OCI-LY7 (cell line): ENCODE results near the gene SDCCAG8. TPM values are rescaled to one million over a fixed set of nuclear protein-coding genes. Genes with fewer than 3 reads are reported as not detected.

ENCODE experiments used
- BruUV-seq: library from RNA; stranded (reverse); fragments of 400-500 nt; replicated peaks from 2 replicates; lab custom pipeline; 2021; lab: Mats Ljungman, UMichigan
- CTCF ChIA-PET: fragments of 300-600 bp; sonication (Branson Sonifier 250); formaldehyde crosslinking; loops from one replicate; lab custom pipeline; 2022; ENCODE audit warnings: antibody characterized with exemption; ENCODE audit not compliant: unreplicated experiment; lab: Charles Lee
- POLR2A ChIA-PET: fragments of 300-600 bp; sonication (Branson Sonifier 250); formaldehyde crosslinking; loops from one replicate; lab custom pipeline; 2022; ENCODE audit warnings: antibody characterized with exemption; lab: Charles Lee
- DNase-seq: peaks from one replicate; pipeline ENCODE4 v3.0.0-alpha.2; 2015; ENCODE audit warnings: low spot score
- H2AFZ ChIP-seq: fragments of 200-600 bp; sonication (generic), shearing (Covaris generic); 2 replicates; pipeline ENCODE4 v1.6.1; 2014; ENCODE audit warnings: mild to moderate bottlenecking, antibody characterized with exemption, low read length, moderate library complexity
- H3K27ac ChIP-seq: fragments of 200-600 bp; sonication (generic); 2 replicates; pipeline ENCODE4 v1.5.1; 2014; ENCODE audit warnings: mixed run types, low read depth, mild to moderate bottlenecking, moderate library complexity, low read length, inconsistent platforms; ENCODE audit not compliant: poor library complexity, severe bottlenecking
- H3K36me3 ChIP-seq: fragments of 200-600 bp; sonication (generic); 2 replicates; pipeline ENCODE4 v1.6.1; 2014; ENCODE audit warnings: mild to moderate bottlenecking, antibody characterized with exemption, low read length, moderate library complexity, mixed read lengths; ENCODE audit not compliant: insufficient read depth
- H3K4me1 ChIP-seq: fragments of 200-600 bp; sonication (generic); 2 replicates; pipeline ENCODE4 v1.5.1; 2014; ENCODE audit warnings: mild to moderate bottlenecking, low read length; ENCODE audit not compliant: insufficient read depth, poor library complexity, severe bottlenecking
- H3K4me2 ChIP-seq: fragments of 200-600 bp; sonication (generic); 2 replicates; pipeline ENCODE4 v1.6.1; 2014; ENCODE audit warnings: mild to moderate bottlenecking, low read length
- H3K4me3 ChIP-seq: fragments of 200-600 bp; sonication (generic); 2 replicates; pipeline ENCODE4 v1.5.1; 2014; ENCODE audit warnings: mild to moderate bottlenecking, low read depth, low read length; ENCODE audit not compliant: poor library complexity, severe bottlenecking
- H3K79me2 ChIP-seq: fragments of 200-600 bp; sonication (generic); 2 replicates; pipeline ENCODE4 v1.6.1; 2016; ENCODE audit warnings: low read depth, mild to moderate bottlenecking, low read length, moderate library complexity, mixed read lengths; ENCODE audit not compliant: insufficient read depth
- H3K9me2 ChIP-seq: fragments of 200-600 bp; sonication (generic); 2 replicates; pipeline ENCODE4 v1.6.1; 2016; ENCODE audit warnings: mild to moderate bottlenecking, low read length, mixed read lengths; ENCODE audit not compliant: insufficient read depth
- H3K9me3 ChIP-seq: fragments of 200-600 bp; sonication (generic); 2 replicates; pipeline ENCODE4 v1.6.1; 2014; ENCODE audit warnings: mild to moderate bottlenecking, mixed run types, low read length, mixed read lengths
- H4K20me1 ChIP-seq: fragments of 200-600 bp; sonication (generic); 2 replicates; pipeline ENCODE4 v1.6.1; 2014; ENCODE audit warnings: mild to moderate bottlenecking, antibody characterized with exemption, low read length, moderate library complexity, mixed read lengths; ENCODE audit not compliant: insufficient read depth
- EZH2phosphoT487 ChIP-seq: fragments of 200-600 bp; sonication (generic); IDR thresholded peaks from 2 replicates; pipeline ENCODE4 v1.6.1; 2018; ENCODE audit warnings: low read depth, borderline replicate concordance, mild to moderate bottlenecking, mixed run types, antibody characterized with exemption, low read length, moderate library complexity, mixed read lengths
- intact Hi-C: fragments of 100-400 bp; cut with micrococcal nuclease; formaldehyde crosslinking; loops from one replicate; pipeline ENCODE4 v1.10.0; 2022; ENCODE audit not compliant: unreplicated experiment
- total RNA-seq, 2 experiments: library from RNA; depleted of rRNA in 1 of 2; stranded (reverse); fragments of >200 nt in 1 of 2; shearing (Covaris generic) in 1 of 2; gene quantifications; 2 replicates each; pipeline ENCODE4 v1.2.3, GENCODE V29; 2014 to 2022
- TF ChIP-seq, protein P1 (sequence below): fragments of 200-600 bp; sonication (generic); conservative IDR thresholded peaks from 2 replicates; pipeline ENCODE4 v1.5.1; 2014; ENCODE audit warnings: mild to moderate bottlenecking, antibody characterized with exemption, low read length, moderate library complexity, mixed read lengths

The SDCCAG8 gene
- total RNA-seq, 2 experiments from 2014 or later, result 18.1 to 28.7 TPM

DNA sequence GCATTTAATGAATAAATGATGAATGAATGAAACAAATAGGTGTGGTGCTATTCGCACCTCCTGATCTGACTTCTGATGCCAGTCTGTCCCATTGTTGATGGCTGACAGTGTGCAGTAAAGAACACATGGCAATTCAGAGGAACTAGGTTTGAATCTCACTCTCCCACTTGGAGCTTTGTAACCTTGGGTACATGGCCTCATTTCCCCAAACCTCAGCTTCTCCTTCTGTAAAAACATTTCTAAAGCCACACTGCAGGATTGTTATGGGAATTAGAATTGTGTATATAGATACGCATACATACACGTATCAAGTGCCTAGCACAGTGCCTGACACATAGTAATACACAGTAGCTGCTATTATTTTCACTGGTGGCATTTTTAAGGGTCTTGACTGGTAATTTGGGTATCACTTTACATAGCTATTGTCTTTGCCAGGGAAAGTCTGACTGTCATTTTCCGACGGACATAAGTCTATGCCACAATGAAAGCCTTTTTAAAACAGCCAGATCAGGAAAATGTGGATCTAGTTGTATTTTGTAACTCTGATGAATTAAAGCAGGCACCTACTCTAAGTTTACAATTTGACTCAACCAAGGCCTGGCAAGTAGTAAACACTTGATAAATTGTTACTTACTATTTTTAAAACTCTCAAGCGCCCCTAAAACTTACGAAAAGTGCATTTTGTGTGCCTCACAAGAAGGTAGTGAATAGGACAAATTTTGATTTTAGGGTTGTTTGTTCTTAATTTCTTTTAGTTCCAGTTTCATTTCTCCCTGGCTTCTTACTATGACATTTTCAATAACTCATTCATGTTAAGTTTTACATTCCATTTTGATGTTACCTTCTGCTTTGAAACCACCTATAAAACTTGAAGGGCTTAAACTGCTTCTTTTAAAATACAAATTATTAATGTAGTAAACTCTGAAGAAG is 164.4 kb downstream of the SDCCAG8 start:
- Histone ChIP-seq H3K79me2 (no peaks in the 10 kb centered on the region), H3K27ac (no peak overlapping the region), H3K36me3 (no peaks in the 10 kb centered on the region), H2AFZ (no peak overlapping the region), H4K20me1 (no peaks in the 10 kb centered on the region; the same call in 1 of the 2 replicates), H3K4me2 (no peak overlapping the region), H3K4me3 (no peak overlapping the region), H3K4me1 (no peaks in the 10 kb centered on the region), H3K9me2 (no peaks in the 10 kb centered on the region), H3K9me3 (no peaks in the 10 kb centered on the region)
- no TSS peak for BruUV-seq
- no peak for DNase-seq
- TF ChIP-seq, protein P1, sequence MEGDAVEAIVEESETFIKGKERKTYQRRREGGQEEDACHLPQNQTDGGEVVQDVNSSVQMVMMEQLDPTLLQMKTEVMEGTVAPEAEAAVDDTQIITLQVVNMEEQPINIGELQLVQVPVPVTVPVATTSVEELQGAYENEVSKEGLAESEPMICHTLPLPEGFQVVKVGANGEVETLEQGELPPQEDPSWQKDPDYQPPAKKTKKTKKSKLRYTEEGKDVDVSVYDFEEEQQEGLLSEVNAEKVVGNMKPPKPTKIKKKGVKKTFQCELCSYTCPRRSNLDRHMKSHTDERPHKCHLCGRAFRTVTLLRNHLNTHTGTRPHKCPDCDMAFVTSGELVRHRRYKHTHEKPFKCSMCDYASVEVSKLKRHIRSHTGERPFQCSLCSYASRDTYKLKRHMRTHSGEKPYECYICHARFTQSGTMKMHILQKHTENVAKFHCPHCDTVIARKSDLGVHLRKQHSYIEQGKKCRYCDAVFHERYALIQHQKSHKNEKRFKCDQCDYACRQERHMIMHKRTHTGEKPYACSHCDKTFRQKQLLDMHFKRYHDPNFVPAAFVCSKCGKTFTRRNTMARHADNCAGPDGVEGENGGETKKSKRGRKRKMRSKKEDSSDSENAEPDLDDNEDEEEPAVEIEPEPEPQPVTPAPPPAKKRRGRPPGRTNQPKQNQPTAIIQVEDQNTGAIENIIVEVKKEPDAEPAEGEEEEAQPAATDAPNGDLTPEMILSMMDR, result no peak
- no peak for TF ChIP-seq EZH2phosphoT487
- ChIA-PET POLR2A (interaction anchor here (0.9 to 1.8 kb wide), 2 partner anchors 11 to 12 kb away, joined by 3 to 6 read pairs; no protein-coding TSS in a partner anchor), CTCF (no interaction called here)
- intact Hi-C loops, result no loop called here

DNA sequence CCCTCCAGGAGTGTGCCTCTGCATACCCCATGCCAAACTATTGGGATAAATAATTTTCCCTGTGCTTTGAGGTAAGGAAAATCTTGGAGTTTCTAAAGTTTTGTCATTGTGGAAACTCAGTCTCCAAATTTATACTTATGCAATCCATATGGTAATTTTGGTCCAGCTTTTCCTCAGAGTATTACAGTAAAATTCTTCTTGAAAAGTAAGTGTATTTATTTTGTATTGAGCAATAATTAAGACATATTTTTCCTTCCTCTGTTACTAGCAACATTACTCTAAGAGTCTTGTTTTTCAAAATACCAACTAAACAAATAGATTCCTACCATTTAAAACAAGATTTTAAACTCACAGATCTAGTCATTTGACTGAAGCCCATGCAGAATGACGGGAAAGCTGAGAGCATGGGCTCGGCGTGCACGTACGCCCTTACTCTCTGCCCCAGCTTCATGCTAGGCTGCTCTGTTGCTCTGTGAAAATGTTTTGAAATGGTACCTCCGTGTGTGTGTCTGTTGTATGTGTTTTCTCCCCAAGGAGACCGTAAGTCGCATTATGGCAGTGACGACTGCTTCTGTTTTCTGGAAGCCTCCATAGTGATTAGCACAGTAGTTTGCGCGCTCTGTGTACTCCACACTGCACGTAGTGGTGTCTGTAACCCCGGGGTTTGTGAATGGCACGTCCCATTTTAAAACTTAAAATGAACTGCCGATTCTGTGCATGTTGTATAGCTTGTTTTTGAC is 165.3 kb downstream of the SDCCAG8 start:
- Histone ChIP-seq H3K9me2 (no peaks in the 10 kb centered on the region), H2AFZ (no peak overlapping the region), H3K36me3 (no peaks in the 10 kb centered on the region), H3K4me2 (no peak overlapping the region), H3K4me3 (no peak overlapping the region), H4K20me1 (no peaks in the 10 kb centered on the region; the same call in 1 of the 2 replicates), H3K27ac (no peak overlapping the region), H3K79me2 (no peaks in the 10 kb centered on the region), H3K9me3 (no peaks in the 10 kb centered on the region), H3K4me1 (no peaks in the 10 kb centered on the region)
- TF ChIP-seq EZH2phosphoT487, result no peak
- TF ChIP-seq, protein P1, result no peak
- intact Hi-C loops, result no loop called here
- ChIA-PET CTCF (no interaction called here), POLR2A (interaction anchor here (1.0 kb wide), 1 partner anchor 22 kb away, joined by 3 read pairs; no protein-coding TSS in a partner anchor)
- BruUV-seq, result no TSS peak
- DNase-seq, result no peak
